NCI-H2227 (cell line): Measurements from ENCODE around the gene MPEG1.

Experiments used
- DNase-seq: peaks from one replicate; lab custom pipeline; 2025; ENCODE audit not compliant: unreplicated experiment; lab: John Stamatoyannopoulos, UW

Gene MPEG1

GRCh38 chr11:59219836-59220235 is 7.1 kb upstream of the MPEG1 start:
- no peak for DNase-seq

- DNase-seq = no peak
Observed at GRCh38 chr11:59218893-59219292, 6.2 kb upstream of the MPEG1 start.

GRCh38 chr11:59218319-59218718 is 5.6 kb upstream of the MPEG1 start:
- DNase-seq = no peak

- DNase-seq = no peak
Observed at GRCh38 chr11:59216641-59217564, 4.2 kb upstream of the MPEG1 start.

GRCh38 chr11:59214141-59214893 is 1.6 kb upstream of the MPEG1 start:
- no peak for DNase-seq

GRCh38 chr11:59212222-59212621 is 505 bp downstream of the MPEG1 start:
- DNase-seq = no peak

- DNase-seq = no peak
Observed at GRCh38 chr11:59208956-59209355, 3.8 kb downstream of the MPEG1 start.

- DNase-seq = peak; percentile 41
Observed at GRCh38 chr11:59207988-59208451, 4.7 kb downstream of the MPEG1 start.

- DNase-seq = peak; percentile 42
Observed at GRCh38 chr11:59206635-59207034, 6.1 kb downstream of the MPEG1 start.

- no peak for DNase-seq
Observed at GRCh38 chr11:59205648-59206047, 7.1 kb downstream of the MPEG1 start.

- DNase-seq = no peak
Observed at GRCh38 chr11:59204746-59205145, 8.0 kb downstream of the MPEG1 start.

- DNase-seq = no peak
Observed at GRCh38 chr11:59201353-59201752, 11.4 kb downstream of the MPEG1 start.

- no peak for DNase-seq
Observed at GRCh38 chr11:59200423-59200746, 12.3 kb downstream of the MPEG1 start.

GRCh38 chr11:59199546-59200422 is 12.9 kb downstream of the MPEG1 start:
- no peak for DNase-seq

- DNase-seq = no peak
Observed at GRCh38 chr11:59198726-59199125, 14.0 kb downstream of the MPEG1 start.

- DNase-seq = no peak
Observed at GRCh38 chr11:59197991-59198390, 14.7 kb downstream of the MPEG1 start.

GRCh38 chr11:59196777-59197176 is 15.9 kb downstream of the MPEG1 start:
- no peak for DNase-seq

- DNase-seq = no peak
Observed at GRCh38 chr11:59195586-59195985, 17.1 kb downstream of the MPEG1 start.

GRCh38 chr11:59193587-59194130 is 19.1 kb downstream of the MPEG1 start:
- DNase-seq = no peak

GRCh38 chr11:59192446-59193020 is 20.2 kb downstream of the MPEG1 start:
- DNase-seq = no peak

GRCh38 chr11:59191890-59192289 is 20.8 kb downstream of the MPEG1 start:
- no peak for DNase-seq
